ENCODE measurements around the gene RPTOR.

RPTOR gene

GRCh38 chr17:80850817-80851216 lies 306.2 kb downstream of the RPTOR start:
- TF ChIP-seq, protein P1, sequence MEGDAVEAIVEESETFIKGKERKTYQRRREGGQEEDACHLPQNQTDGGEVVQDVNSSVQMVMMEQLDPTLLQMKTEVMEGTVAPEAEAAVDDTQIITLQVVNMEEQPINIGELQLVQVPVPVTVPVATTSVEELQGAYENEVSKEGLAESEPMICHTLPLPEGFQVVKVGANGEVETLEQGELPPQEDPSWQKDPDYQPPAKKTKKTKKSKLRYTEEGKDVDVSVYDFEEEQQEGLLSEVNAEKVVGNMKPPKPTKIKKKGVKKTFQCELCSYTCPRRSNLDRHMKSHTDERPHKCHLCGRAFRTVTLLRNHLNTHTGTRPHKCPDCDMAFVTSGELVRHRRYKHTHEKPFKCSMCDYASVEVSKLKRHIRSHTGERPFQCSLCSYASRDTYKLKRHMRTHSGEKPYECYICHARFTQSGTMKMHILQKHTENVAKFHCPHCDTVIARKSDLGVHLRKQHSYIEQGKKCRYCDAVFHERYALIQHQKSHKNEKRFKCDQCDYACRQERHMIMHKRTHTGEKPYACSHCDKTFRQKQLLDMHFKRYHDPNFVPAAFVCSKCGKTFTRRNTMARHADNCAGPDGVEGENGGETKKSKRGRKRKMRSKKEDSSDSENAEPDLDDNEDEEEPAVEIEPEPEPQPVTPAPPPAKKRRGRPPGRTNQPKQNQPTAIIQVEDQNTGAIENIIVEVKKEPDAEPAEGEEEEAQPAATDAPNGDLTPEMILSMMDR (IDR thresholded peaks at IDR 0.05; ENCODE audit: extremely low read depth, insufficient read depth, missing control alignments) = no peak
- no peak for DNase-seq (ENCODE audit: low spot score)
- in situ Hi-C loops (cut with MboI; ENCODE audit: low pct_unique_long_range_greater_than_20kb, low sequenced_read_pairs, unreplicated experiment) = no loop called here

DNA sequence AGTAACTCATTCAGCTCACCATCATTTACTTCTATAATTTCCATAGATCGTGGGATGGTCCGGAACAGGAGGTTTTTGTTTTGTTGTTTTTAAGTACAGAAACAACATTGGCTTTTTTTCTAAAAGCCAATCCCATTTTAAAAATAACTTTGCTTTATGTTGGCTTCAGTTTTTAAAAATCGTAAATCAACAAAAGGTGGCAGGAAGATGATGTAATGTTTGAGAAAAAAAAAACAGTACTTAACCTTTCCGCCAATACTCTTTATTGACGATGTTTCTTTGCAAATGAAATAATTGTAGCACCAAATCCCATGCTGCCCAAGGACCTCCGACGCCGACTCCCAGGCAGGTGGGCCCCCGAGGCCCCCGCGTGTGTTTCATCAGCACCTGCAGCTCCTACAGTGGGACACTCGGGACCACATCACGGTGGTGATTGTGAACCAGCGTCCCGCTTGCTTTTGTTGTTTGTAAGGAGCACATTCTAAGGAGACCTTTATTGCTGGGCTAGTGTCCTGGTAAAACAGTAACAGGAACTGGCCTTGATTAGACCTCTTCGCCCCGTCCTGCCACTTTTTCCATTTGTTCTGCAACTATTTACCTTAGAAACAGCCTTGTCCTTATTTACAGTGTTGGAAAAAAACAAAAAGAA lies 306.8 kb downstream of the RPTOR start:
- in situ Hi-C loops (cut with MboI; ENCODE audit: low pct_unique_long_range_greater_than_20kb, low sequenced_read_pairs, unreplicated experiment) = no loop called here
- TF ChIP-seq, protein P1 (IDR thresholded peaks at IDR 0.05; ENCODE audit: extremely low read depth, insufficient read depth, missing control alignments) = no peak

DNA sequence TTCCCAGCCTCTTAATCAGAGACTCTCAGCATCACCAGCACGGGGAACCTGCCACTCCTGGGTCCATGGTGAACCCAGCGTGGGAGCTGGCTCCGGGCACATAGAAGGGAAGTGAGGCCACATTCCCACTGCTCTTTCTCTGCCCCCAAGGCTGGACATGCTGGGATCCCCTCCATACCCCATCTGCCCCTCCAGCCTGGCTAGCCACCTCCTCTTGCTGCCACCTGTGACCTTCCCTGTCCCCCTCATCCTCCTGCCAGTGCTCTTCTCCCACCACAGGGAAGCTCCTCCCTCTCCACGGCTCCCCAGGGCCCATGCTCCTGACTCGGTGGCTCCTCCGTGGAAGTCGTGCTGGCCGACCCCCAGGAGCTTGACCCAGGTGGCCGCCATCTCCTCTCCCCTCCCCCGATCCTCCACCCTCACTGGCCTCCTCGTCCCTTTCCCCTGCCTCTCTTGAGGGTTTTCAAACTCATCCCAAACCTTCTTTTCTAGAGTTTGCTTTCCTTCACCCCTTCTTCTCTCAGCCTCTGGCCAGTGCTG lies 307.9 kb downstream of the RPTOR start:
- no peak for DNase-seq (ENCODE audit: low spot score)
- TF ChIP-seq, protein P1 (IDR thresholded peaks at IDR 0.05; ENCODE audit: extremely low read depth, insufficient read depth, missing control alignments) = no peak
- in situ Hi-C loops (cut with MboI; ENCODE audit: low pct_unique_long_range_greater_than_20kb, low sequenced_read_pairs, unreplicated experiment) = no loop called here

More for the DNA sequence above, 306.8 kb downstream of the RPTOR start:
- DNase-seq (ENCODE audit: low spot score) = no peak

- in situ Hi-C loops (cut with MboI; ENCODE audit: low pct_unique_long_range_greater_than_20kb, low sequenced_read_pairs, unreplicated experiment) = no loop called here
- DNase-seq (ENCODE audit: low spot score) = no peak
- TF ChIP-seq, protein P1 (IDR thresholded peaks at IDR 0.05; ENCODE audit: extremely low read depth, insufficient read depth, missing control alignments) = no peak
These were observed 308.4 kb downstream of the RPTOR start for GRCh38 chr17:80853076-80853475.

- TF ChIP-seq, protein P1 (IDR thresholded peaks at IDR 0.05; ENCODE audit: extremely low read depth, insufficient read depth, missing control alignments) = no peak
- in situ Hi-C loops (cut with MboI; ENCODE audit: low pct_unique_long_range_greater_than_20kb, low sequenced_read_pairs, unreplicated experiment) = no loop called here
- no peak for DNase-seq (ENCODE audit: low spot score)
These were observed 309.6 kb downstream of the RPTOR start for GRCh38 chr17:80854220-80854619.

GRCh38 chr17:80855196-80855947 lies 310.7 kb downstream of the RPTOR start:
- in situ Hi-C loops (cut with MboI; ENCODE audit: low pct_unique_long_range_greater_than_20kb, low sequenced_read_pairs, unreplicated experiment) = no loop called here
- DNase-seq (ENCODE audit: low spot score) = no peak
- TF ChIP-seq, protein P1 (IDR thresholded peaks at IDR 0.05; ENCODE audit: extremely low read depth, insufficient read depth, missing control alignments) = no peak

Data from GM13977 (cell line).